HEK293 (cell line): ENCODE measurements around the gene CATSPERD.
A peak's percentile ranks its signal among the peaks of the same experiment; 100 is the strongest.

Experiments
- BCL11A ChIP-seq: fragments of 450-650 bp; formaldehyde crosslinking; IDR thresholded peaks from 2 replicates; pipeline ENCODE4 v1.5.1; 2016; ENCODE audit warnings: low read depth, missing biosample characterization, missing genetic modification characterization
- HOXA7 ChIP-seq: sonication (generic); formaldehyde crosslinking; IDR thresholded peaks from 2 replicates; pipeline ENCODE4 v1.8.1; 2022; ENCODE audit warnings: missing genetic modification reagents, borderline replicate concordance
- KLF1 ChIP-seq: fragments of 450-650 bp; formaldehyde crosslinking; IDR thresholded peaks from 2 replicates; pipeline ENCODE4 v1.5.1; 2016; ENCODE audit warnings: missing biosample characterization, missing genetic modification characterization
- MYNN ChIP-seq: fragments of 450-650 bp; formaldehyde crosslinking; IDR thresholded peaks from 2 replicates; pipeline ENCODE4 v1.5.1; 2016; ENCODE audit warnings: missing biosample characterization, missing genetic modification characterization, borderline replicate concordance
- OSR2 ChIP-seq: fragments of 450-650 bp; formaldehyde crosslinking; IDR thresholded peaks from 2 replicates; pipeline ENCODE4 v1.5.1; 2016; ENCODE audit warnings: missing biosample characterization, missing genetic modification characterization
- SCRT1 ChIP-seq: fragments of 450-650 bp; formaldehyde crosslinking; IDR thresholded peaks from 2 replicates; pipeline ENCODE4 v1.5.1; 2016; ENCODE audit warnings: missing biosample characterization, missing genetic modification characterization, borderline replicate concordance
- SP3 ChIP-seq: fragments of 450-650 bp; formaldehyde crosslinking; IDR thresholded peaks from 2 replicates; pipeline ENCODE4 v1.5.1; 2016; ENCODE audit warnings: missing biosample characterization, missing genetic modification characterization
- ZBTB17 ChIP-seq: fragments of 450-650 bp; formaldehyde crosslinking; IDR thresholded peaks from 2 replicates; pipeline ENCODE4 v1.5.1; 2016; ENCODE audit warnings: missing biosample characterization, missing genetic modification characterization
- ZFHX2 ChIP-seq: fragments of 450-650 bp; formaldehyde crosslinking; conservative IDR thresholded peaks from 2 replicates; pipeline ENCODE4 v1.5.1; 2016; ENCODE audit warnings: missing biosample characterization, missing genetic modification characterization
- ZNF10 ChIP-seq: fragments of 450-650 bp; formaldehyde crosslinking; IDR thresholded peaks from 2 replicates; pipeline ENCODE4 v1.5.1; 2017; ENCODE audit warnings: missing biosample characterization, missing genetic modification characterization
- ZNF138 ChIP-seq: fragments of 450-650 bp; formaldehyde crosslinking; IDR thresholded peaks from 2 replicates; pipeline ENCODE4 v1.5.1; 2016; ENCODE audit warnings: missing biosample characterization, missing genetic modification characterization, borderline replicate concordance
- ZNF146 ChIP-seq: fragments of 450-650 bp; formaldehyde crosslinking; IDR thresholded peaks from 2 replicates; pipeline ENCODE4 v1.5.1; 2016; ENCODE audit warnings: missing biosample characterization, missing genetic modification characterization
- ZNF23 ChIP-seq: fragments of 450-650 bp; formaldehyde crosslinking; IDR thresholded peaks from 2 replicates; pipeline ENCODE4 v1.5.1; 2016; ENCODE audit warnings: missing biosample characterization, missing genetic modification characterization, borderline replicate concordance
- ZNF239 ChIP-seq: fragments of 450-650 bp; formaldehyde crosslinking; IDR thresholded peaks from 2 replicates; pipeline ENCODE4 v1.5.1; 2016; ENCODE audit warnings: missing biosample characterization, missing genetic modification characterization
- ZNF311 ChIP-seq: fragments of 450-650 bp; formaldehyde crosslinking; IDR thresholded peaks from 2 replicates; pipeline ENCODE4 v1.5.1; 2017; ENCODE audit warnings: missing biosample characterization, missing genetic modification characterization, borderline replicate concordance
- ZNF335 ChIP-seq: fragments of 450-650 bp; formaldehyde crosslinking; conservative IDR thresholded peaks from 2 replicates; pipeline ENCODE4 v1.5.1; 2016; ENCODE audit warnings: missing biosample characterization, missing genetic modification characterization
- ZNF426 ChIP-seq: fragments of 450-650 bp; formaldehyde crosslinking; IDR thresholded peaks from 2 replicates; pipeline ENCODE4 v1.5.1; 2017; ENCODE audit warnings: missing biosample characterization, missing genetic modification characterization, mild to moderate bottlenecking, inconsistent platforms, moderate library complexity
- ZNF433 ChIP-seq: fragments of 450-650 bp; formaldehyde crosslinking; IDR thresholded peaks from 2 replicates; pipeline ENCODE4 v1.5.1; 2016; ENCODE audit warnings: missing biosample characterization, missing genetic modification characterization, low read depth
- ZNF449 ChIP-seq: fragments of 450-650 bp; formaldehyde crosslinking; IDR thresholded peaks from 2 replicates; pipeline ENCODE4 v1.5.1; 2017; ENCODE audit warnings: missing biosample characterization, mild to moderate bottlenecking, missing genetic modification characterization, moderate library complexity
- ZNF521 ChIP-seq: fragments of 450-650 bp; formaldehyde crosslinking; IDR thresholded peaks from 2 replicates; pipeline ENCODE4 v1.5.1; 2017; ENCODE audit warnings: missing biosample characterization, mild to moderate bottlenecking, missing genetic modification characterization
- ZNF529 ChIP-seq: fragments of 450-650 bp; formaldehyde crosslinking; IDR thresholded peaks from 2 replicates; pipeline ENCODE4 v1.5.1; 2017; ENCODE audit warnings: missing genetic modification characterization, missing biosample characterization; ENCODE audit not compliant: insufficient replicate concordance
- ZNF544 ChIP-seq: fragments of 450-650 bp; formaldehyde crosslinking; IDR thresholded peaks from 2 replicates; pipeline ENCODE4 v1.5.0; 2017; ENCODE audit warnings: missing biosample characterization, missing genetic modification characterization
- ZNF555 ChIP-seq: fragments of 450-650 bp; formaldehyde crosslinking; conservative IDR thresholded peaks from 2 replicates; pipeline ENCODE4 v1.5.1; 2017; ENCODE audit warnings: missing biosample characterization, mild to moderate bottlenecking, missing genetic modification characterization, inconsistent platforms
- ZNF600 ChIP-seq: fragments of 450-650 bp; formaldehyde crosslinking; IDR thresholded peaks from 2 replicates; pipeline ENCODE4 v1.5.1; 2016; ENCODE audit warnings: missing biosample characterization, missing genetic modification characterization
- ZNF623 ChIP-seq: fragments of 450-650 bp; formaldehyde crosslinking; IDR thresholded peaks from 2 replicates; pipeline ENCODE4 v1.5.1; 2016; ENCODE audit warnings: missing biosample characterization, missing genetic modification characterization
- ZNF624 ChIP-seq: fragments of 450-650 bp; formaldehyde crosslinking; IDR thresholded peaks from 2 replicates; pipeline ENCODE4 v1.5.1; 2017; ENCODE audit warnings: missing biosample characterization, missing genetic modification characterization
- ZNF704 ChIP-seq: fragments of 450-650 bp; formaldehyde crosslinking; IDR thresholded peaks from 2 replicates; pipeline ENCODE4 v1.5.1; 2016; ENCODE audit warnings: missing biosample characterization, missing genetic modification characterization
- TF ChIP-seq, protein P1 (sequence below): fragments of 450-650 bp; formaldehyde crosslinking; IDR thresholded peaks from 2 replicates; pipeline ENCODE4 v1.5.1; 2016; ENCODE audit warnings: missing biosample characterization, missing genetic modification characterization
- TF ChIP-seq, protein P2 (sequence below): fragments of 450-650 bp; formaldehyde crosslinking; IDR thresholded peaks from 2 replicates; pipeline ENCODE4 v1.5.1; 2016; ENCODE audit warnings: missing biosample characterization, missing genetic modification characterization, borderline replicate concordance
- TF ChIP-seq, protein P3 (sequence below): fragments of 450-650 bp; formaldehyde crosslinking; optimal IDR thresholded peaks from 2 replicates; pipeline ENCODE3; 2016; ENCODE audit warnings: missing biosample characterization, mild to moderate bottlenecking, missing genetic modification characterization
- TF ChIP-seq, protein P4 (sequence below): sonication (generic); formaldehyde crosslinking; IDR thresholded peaks from 2 replicates; pipeline ENCODE4 v1.8.1; 2022; ENCODE audit warnings: mild to moderate bottlenecking, moderate library complexity, missing genetic modification reagents

CATSPERD gene

GRCh38 chr19:5686647-5687359, 33.6 kb upstream of the CATSPERD start (continued):
- TF ChIP-seq SCRT1 (tag by site-specific recombination) (no peak), ZNF544 (tag by site-specific recombination) (no peak), ZNF529 (tag by site-specific recombination) (no peak), ZNF600 (tag by site-specific recombination) (peak; percentile 87), BCL11A (tag by site-specific recombination) (0 out of 2 replicates have a peak, but pooled peaks have one; percentile 23), ZNF624 (no peak), ZNF704 (tag by site-specific recombination) (0 out of 2 replicates have a peak, but pooled peaks have one; percentile 40), ZNF521 (tag by site-specific recombination) (no peak), HOXA7 (CRISPR knock-in tag) (no peak), MYNN (no peak), ZFHX2 (tag by site-specific recombination) (peak; percentile 65), ZNF239 (tag by site-specific recombination) (no peak), ZNF138 (tag by site-specific recombination) (no peak), ZNF555 (tag by site-specific recombination) (no peak), ZNF426 (no peak), ZNF23 (no peak), ZNF146 (no peak), KLF1 (tag by site-specific recombination) (peak; percentile 97), ZNF311 (tag by site-specific recombination) (no peak), ZNF449 (no peak), ZNF10 (tag by site-specific recombination) (no peak), ZNF433 (tag by site-specific recombination) (no peak), OSR2 (tag by site-specific recombination) (no peak), ZNF335 (peak; percentile 63), ZNF623 (tag by site-specific recombination) (no peak), ZBTB17 (tag by site-specific recombination) (no peak), SP3 (peak; percentile 97)
- TF ChIP-seq, protein P1, sequence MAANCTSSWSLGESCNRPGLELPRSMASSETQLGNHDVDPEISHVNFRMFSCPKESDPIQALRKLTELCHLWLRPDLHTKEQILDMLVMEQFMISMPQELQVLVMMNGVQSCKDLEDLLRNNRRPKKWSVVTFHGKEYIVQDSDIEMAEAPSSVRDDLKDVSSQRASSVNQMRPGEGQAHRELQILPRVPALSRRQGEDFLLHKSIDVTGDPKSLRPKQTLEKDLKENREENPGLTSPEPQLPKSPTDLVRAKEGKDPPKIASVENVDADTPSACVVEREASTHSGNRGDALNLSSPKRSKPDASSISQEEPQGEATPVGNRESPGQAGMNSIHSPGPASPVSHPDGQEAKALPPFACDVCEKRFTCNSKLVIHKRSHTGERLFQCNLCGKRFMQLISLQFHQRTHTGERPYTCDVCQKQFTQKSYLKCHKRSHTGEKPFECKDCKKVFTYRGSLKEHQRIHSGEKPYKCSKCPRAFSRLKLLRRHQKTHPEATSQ (tag by site-specific recombination) = no peak
- TF ChIP-seq, protein P2, sequence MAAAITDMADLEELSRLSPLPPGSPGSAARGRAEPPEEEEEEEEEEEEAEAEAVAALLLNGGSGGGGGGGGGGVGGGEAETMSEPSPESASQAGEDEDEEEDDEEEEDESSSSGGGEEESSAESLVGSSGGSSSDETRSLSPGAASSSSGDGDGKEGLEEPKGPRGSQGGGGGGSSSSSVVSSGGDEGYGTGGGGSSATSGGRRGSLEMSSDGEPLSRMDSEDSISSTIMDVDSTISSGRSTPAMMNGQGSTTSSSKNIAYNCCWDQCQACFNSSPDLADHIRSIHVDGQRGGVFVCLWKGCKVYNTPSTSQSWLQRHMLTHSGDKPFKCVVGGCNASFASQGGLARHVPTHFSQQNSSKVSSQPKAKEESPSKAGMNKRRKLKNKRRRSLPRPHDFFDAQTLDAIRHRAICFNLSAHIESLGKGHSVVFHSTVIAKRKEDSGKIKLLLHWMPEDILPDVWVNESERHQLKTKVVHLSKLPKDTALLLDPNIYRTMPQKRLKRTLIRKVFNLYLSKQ (tag by site-specific recombination) = no peak
- TF ChIP-seq, protein P3, sequence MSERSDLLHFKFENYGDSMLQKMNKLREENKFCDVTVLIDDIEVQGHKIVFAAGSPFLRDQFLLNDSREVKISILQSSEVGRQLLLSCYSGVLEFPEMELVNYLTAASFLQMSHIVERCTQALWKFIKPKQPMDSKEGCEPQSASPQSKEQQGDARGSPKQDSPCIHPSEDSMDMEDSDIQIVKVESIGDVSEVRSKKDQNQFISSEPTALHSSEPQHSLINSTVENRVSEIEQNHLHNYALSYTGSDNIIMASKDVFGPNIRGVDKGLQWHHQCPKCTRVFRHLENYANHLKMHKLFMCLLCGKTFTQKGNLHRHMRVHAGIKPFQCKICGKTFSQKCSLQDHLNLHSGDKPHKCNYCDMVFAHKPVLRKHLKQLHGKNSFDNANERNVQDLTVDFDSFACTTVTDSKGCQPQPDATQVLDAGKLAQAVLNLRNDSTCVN (tag by site-specific recombination) = peak; percentile 42
- TF ChIP-seq, protein P4, sequence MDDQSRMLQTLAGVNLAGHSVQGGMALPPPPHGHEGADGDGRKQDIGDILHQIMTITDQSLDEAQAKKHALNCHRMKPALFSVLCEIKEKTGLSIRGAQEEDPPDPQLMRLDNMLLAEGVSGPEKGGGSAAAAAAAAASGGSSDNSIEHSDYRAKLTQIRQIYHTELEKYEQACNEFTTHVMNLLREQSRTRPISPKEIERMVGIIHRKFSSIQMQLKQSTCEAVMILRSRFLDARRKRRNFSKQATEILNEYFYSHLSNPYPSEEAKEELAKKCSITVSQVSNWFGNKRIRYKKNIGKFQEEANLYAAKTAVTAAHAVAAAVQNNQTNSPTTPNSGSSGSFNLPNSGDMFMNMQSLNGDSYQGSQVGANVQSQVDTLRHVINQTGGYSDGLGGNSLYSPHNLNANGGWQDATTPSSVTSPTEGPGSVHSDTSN (CRISPR knock-in tag) = no peak
